GM21528 (cell line): ENCODE data around the gene B3GNT9.
A peak's percentile ranks its signal among the peaks of the same experiment; 100 is the strongest.

Experiments
- ATAC-seq: cut with Tn5 transposase; IDR thresholded peaks from one replicate; pipeline ENCODE4 v1.9.1; 2021; ENCODE audit warnings: mild to moderate bottlenecking, moderate library complexity; ENCODE audit not compliant: unreplicated experiment, low FRiP score

B3GNT9 gene

GRCh38 chr16:67169642-67170167, 18.9 kb upstream of the B3GNT9 start:
- ATAC-seq = no peak

GRCh38 chr16:67169011-67169451, 18.2 kb upstream of the B3GNT9 start:
- no peak for ATAC-seq

GRCh38 chr16:67167588-67167987, 16.8 kb upstream of the B3GNT9 start:
- ATAC-seq = no peak

- ATAC-seq = no peak
Observed at GRCh38 chr16:67166598-67167168, 15.9 kb upstream of the B3GNT9 start.

GRCh38 chr16:67166110-67166547, 15.3 kb upstream of the B3GNT9 start:
- no peak for ATAC-seq

- no peak for ATAC-seq
Observed at GRCh38 chr16:67165121-67166078, 14.6 kb upstream of the B3GNT9 start.

- no peak for ATAC-seq
Observed at GRCh38 chr16:67164599-67165061, 13.8 kb upstream of the B3GNT9 start, which contains the start of gene HSF4. HSF4 (plus strand) TSS chr16:67164745; CDS start chr16:67164812, 67 bp downstream.

- no peak for ATAC-seq
Observed at GRCh38 chr16:67163999-67164558, 13.3 kb upstream of the B3GNT9 start.

GRCh38 chr16:67163164-67163998, 12.6 kb upstream of the B3GNT9 start:
- ATAC-seq = no peak

GRCh38 chr16:67162506-67163163, 11.8 kb upstream of the B3GNT9 start:
- ATAC-seq = no peak

- no peak for ATAC-seq
Observed at GRCh38 chr16:67161595-67162058, 10.8 kb upstream of the B3GNT9 start.

GRCh38 chr16:67158637-67159600, 8.1 kb upstream of the B3GNT9 start:
- peak; percentile 34 for ATAC-seq

- no peak for ATAC-seq
Observed at GRCh38 chr16:67157892-67158635, 7.3 kb upstream of the B3GNT9 start.

GRCh38 chr16:67157106-67157748, 6.4 kb upstream of the B3GNT9 start:
- no peak for ATAC-seq

GRCh38 chr16:67156143-67156844, 5.5 kb upstream of the B3GNT9 start:
- no peak for ATAC-seq

- no peak for ATAC-seq
Observed at GRCh38 chr16:67155295-67156142, 4.7 kb upstream of the B3GNT9 start.
